Natural killer cell (primary cell): ENCODE measurements around the gene BCL2L11. TPM values are rescaled to one million over a fixed set of nuclear protein-coding genes. Genes with fewer than 3 reads are reported as not detected.

ENCODE experiments used
- ATAC-seq, 3 donors: fragments of 150-1000 bp in 2 of 3; fragments of 200-7000 bp in 1 of 3; cut with Tn5 transposase; 1 replicate in 1 of 3; 2 replicates in 2 of 3; pipeline ENCODE4 v1.10.0; 2021; ENCODE audit warnings: mild to moderate bottlenecking in 2 of 3, moderate library complexity in 2 of 3
- DNase-seq, 2 donors: peaks; one replicate each; pipeline versions ENCODE4 v3.0.0 to v3.0.0-alpha.2; 2013 to 2021; ENCODE audit warnings: mixed read lengths in 1 of 2
- H3K27ac ChIP-seq: one replicate; pipeline ENCODE4 v1.5.1; 2013; ENCODE audit warnings: mild to moderate bottlenecking, low read length
- H3K27me3 ChIP-seq: one replicate; pipeline ENCODE4 v1.6.1; 2013; ENCODE audit warnings: low read length; ENCODE audit not compliant: control insufficient read depth, insufficient read depth
- H3K36me3 ChIP-seq: one replicate; pipeline ENCODE4 v1.6.1; 2013; ENCODE audit warnings: low read length; ENCODE audit not compliant: control insufficient read depth, insufficient read depth
- H3K4me1 ChIP-seq: one replicate; pipeline ENCODE4 v1.6.1; 2013; ENCODE audit warnings: low read length; ENCODE audit not compliant: control insufficient read depth, insufficient read depth
- H3K4me3 ChIP-seq: one replicate; pipeline ENCODE4 v1.5.1; 2013; ENCODE audit warnings: low read length
- H3K9me3 ChIP-seq: one replicate; pipeline ENCODE4 v1.6.1; 2013; ENCODE audit warnings: low read length; ENCODE audit not compliant: control insufficient read depth, insufficient read depth
- H3K27ac Mint-ChIP-seq, 2 donors: one replicate each; pipeline ENCODE4 v1.8.0; 2022; ENCODE audit warnings: mild to moderate bottlenecking in 2 of 2, mixed read lengths in 2 of 2, moderate library complexity in 1 of 2
- H3K27me3 Mint-ChIP-seq, 2 donors: one replicate each; pipeline ENCODE4 v1.8.0; 2022; ENCODE audit warnings: low read depth in 2 of 2, mixed read lengths in 2 of 2
- H3K36me3 Mint-ChIP-seq: one replicate; pipeline ENCODE4 v1.8.0; 2022; ENCODE audit warnings: mixed read lengths
- H3K4me1 Mint-ChIP-seq, 2 donors: one replicate each; pipeline ENCODE4 v1.8.0; 2022; ENCODE audit warnings: mixed read lengths in 2 of 2
- H3K4me3 Mint-ChIP-seq: one replicate; pipeline ENCODE4 v1.8.0; 2022; ENCODE audit warnings: mild to moderate bottlenecking, moderate library complexity, mixed read lengths
- H3K9me3 Mint-ChIP-seq, 2 donors: one replicate each; pipeline ENCODE4 v1.8.0; 2022; ENCODE audit warnings: mixed read lengths in 2 of 2
- WGBS: methylation state at CpG from one replicate; pipeline ENCODE4 v1.1.7; 2013; ENCODE audit warnings: missing lambda C conversion rate; ENCODE audit not compliant: insufficient coverage; 5-methylcytosine and 5-hydroxymethylcytosine counted together
- intact Hi-C: fragments of 100-400 bp; cut with micrococcal nuclease; formaldehyde crosslinking; loops from one replicate; pipeline ENCODE4 v1.14.2; 2022
- total RNA-seq, 4 donors: library from RNA; stranded (reverse); fragments of 120-200 nt in 1 of 4; gene quantifications; one replicate each; pipeline versions ENCODE4 v1.2.3 to v1.2.4, GENCODE V29; 2013 to 2022
- TF ChIP-seq, protein P1 (sequence below): fragments of 200-600 bp; IDR thresholded peaks from one replicate; pipeline ENCODE4 v1.8.0; 2022; ENCODE audit warnings: antibody characterized with exemption

BCL2L11 gene
- total RNA-seq, 3 donors from 2014 or later (not counting 1 experiment from before 2014, with no cell fraction given) = 27.4 to 56.9 (median 39.9) TPM

DNA sequence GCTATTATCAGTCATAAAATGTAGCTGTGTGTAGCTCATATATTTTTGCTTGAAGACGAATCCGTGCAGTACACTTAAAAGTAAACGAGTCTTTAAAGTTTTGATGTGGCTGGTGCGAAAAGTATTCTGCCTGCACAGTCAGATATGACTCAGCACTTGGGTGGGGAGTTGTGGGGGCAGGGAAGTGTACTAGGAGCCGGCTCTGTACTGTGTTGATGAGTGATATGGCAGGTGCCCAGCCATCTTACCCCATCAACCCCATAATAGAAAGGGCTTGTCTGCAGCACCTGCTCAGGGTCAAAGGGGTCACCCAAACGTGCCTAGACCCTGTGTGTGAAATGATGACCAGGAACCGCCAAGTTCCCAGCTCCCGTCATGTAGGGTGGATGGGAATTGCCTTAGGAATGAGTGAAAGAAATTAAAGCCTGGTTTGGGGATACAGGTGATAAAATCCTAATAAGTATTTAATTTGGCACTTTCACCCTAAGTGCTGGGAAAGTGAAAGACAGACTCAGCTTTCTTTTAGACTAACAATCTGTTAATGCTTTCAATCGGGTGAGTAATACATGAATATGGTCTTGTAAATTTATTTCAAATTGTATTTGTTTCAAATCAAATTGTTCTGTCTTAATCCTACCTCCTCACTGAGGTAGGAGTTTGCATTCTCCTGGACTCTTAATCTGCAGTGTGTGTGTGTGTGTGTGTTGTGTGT is 48.0 kb downstream of the BCL2L11 start:
- no peaks in the 10 kb centered on the region for H3K9me3 ChIP-seq
- intact Hi-C loops = no loop called here
- no peak overlapping the region for H3K27ac Mint-ChIP-seq
- peak in 2 of 3 donors; percentile 19 to 36 for ATAC-seq
- H3K9me3 Mint-ChIP-seq = no peaks in the 10 kb centered on the region
- H3K27me3 ChIP-seq = no peaks in the 10 kb centered on the region
- H3K4me3 ChIP-seq = no peak overlapping the region
- H3K27ac ChIP-seq = no peak overlapping the region
- WGBS = 43% methylated on average over 7 of the region's 9 CpGs
- DNase-seq = peak in 1 of 2 donors; percentile 35
- H3K36me3 Mint-ChIP-seq = no peaks in the 10 kb centered on the region
- H3K36me3 ChIP-seq = peaks cover 18% of the 10 kb centered on the region
- peaks cover 5 to 13% of the 10 kb centered on the region in 2 donors for H3K27me3 Mint-ChIP-seq
- no peak overlapping the region for H3K4me3 Mint-ChIP-seq
- no peaks in the 10 kb centered on the region for H3K4me1 Mint-ChIP-seq
- H3K4me1 ChIP-seq = peaks cover 6% of the 10 kb centered on the region
- TF ChIP-seq, protein P1, sequence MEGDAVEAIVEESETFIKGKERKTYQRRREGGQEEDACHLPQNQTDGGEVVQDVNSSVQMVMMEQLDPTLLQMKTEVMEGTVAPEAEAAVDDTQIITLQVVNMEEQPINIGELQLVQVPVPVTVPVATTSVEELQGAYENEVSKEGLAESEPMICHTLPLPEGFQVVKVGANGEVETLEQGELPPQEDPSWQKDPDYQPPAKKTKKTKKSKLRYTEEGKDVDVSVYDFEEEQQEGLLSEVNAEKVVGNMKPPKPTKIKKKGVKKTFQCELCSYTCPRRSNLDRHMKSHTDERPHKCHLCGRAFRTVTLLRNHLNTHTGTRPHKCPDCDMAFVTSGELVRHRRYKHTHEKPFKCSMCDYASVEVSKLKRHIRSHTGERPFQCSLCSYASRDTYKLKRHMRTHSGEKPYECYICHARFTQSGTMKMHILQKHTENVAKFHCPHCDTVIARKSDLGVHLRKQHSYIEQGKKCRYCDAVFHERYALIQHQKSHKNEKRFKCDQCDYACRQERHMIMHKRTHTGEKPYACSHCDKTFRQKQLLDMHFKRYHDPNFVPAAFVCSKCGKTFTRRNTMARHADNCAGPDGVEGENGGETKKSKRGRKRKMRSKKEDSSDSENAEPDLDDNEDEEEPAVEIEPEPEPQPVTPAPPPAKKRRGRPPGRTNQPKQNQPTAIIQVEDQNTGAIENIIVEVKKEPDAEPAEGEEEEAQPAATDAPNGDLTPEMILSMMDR = no peak

DNA sequence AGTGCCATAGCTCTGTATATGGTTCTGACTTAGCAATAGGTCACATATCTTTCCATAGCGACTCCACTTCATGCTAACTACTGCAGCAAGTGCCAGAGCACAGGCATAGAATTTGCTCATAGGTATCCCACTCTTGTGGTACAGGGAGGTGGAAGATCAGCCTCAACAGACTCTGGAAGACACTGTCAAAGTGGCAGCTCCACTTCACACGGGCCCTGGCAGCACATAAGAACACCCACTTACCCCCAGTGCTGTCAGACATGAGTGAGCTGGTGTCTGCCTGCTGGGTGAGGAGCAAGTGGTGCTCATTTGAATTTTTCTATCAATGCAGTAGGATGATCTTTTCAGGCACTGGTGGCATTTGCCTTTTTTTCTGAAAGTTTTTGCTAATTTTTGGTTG is 48.6 kb downstream of the BCL2L11 start:
- peaks cover 15% of the 10 kb centered on the region for H3K36me3 ChIP-seq
- Mint-ChIP-seq H3K9me3 (no peaks in the 10 kb centered on the region), H3K27me3 (peaks cover 5 to 13% of the 10 kb centered on the region in 2 donors), H3K36me3 (no peaks in the 10 kb centered on the region), H3K4me1 (no peaks in the 10 kb centered on the region), H3K27ac (no peak overlapping the region), H3K4me3 (no peak overlapping the region)
- TF ChIP-seq, protein P1 = no peak
- intact Hi-C loops = no loop called here
- DNase-seq = no peak
- H3K27me3 ChIP-seq = no peaks in the 10 kb centered on the region
- H3K4me3 ChIP-seq = no peak overlapping the region
- no CpG with 5 or more reads among the region's 2 CpGs for WGBS
- H3K4me1 ChIP-seq = peaks cover 6% of the 10 kb centered on the region
- no peaks in the 10 kb centered on the region for H3K9me3 ChIP-seq
- ATAC-seq = no peak
- no peak overlapping the region for H3K27ac ChIP-seq

DNA sequence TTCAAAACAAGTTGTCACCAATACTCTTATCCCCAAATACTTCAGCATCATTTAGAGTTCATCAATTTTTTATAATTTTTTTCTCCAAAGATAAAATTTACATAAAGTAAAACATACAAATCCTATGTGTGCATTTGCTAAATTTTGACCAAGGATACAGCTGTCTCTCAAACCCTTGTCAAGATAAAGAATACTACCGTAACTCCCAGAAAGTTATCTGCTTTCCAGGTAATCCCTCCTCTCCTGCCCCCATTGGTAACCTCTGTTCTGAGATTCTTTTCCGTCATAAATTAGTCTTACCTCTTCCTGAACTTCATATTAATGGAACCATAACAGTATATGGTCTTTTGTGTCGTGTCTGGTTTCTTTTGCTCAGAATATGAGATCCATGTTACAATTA is 49.2 kb downstream of the BCL2L11 start:
- no peaks in the 10 kb centered on the region for H3K9me3 Mint-ChIP-seq

More for the DNA sequence above, 49.2 kb downstream of the BCL2L11 start:
- Histone ChIP-seq H3K4me1 (peaks cover 6% of the 10 kb centered on the region), H3K27me3 (no peaks in the 10 kb centered on the region), H3K9me3 (no peaks in the 10 kb centered on the region), H3K36me3 (peaks cover 9% of the 10 kb centered on the region), H3K4me3 (no peak overlapping the region), H3K27ac (no peak overlapping the region)
- 93% methylated on average over 2 of the region's 3 CpGs for WGBS
- intact Hi-C loops = no loop called here
- Mint-ChIP-seq H3K27ac (no peak overlapping the region), H3K4me3 (no peak overlapping the region), H3K36me3 (no peaks in the 10 kb centered on the region), H3K4me1 (no peaks in the 10 kb centered on the region), H3K27me3 (peaks cover 9 to 13% of the 10 kb centered on the region in 2 donors)
- DNase-seq = no peak
- ATAC-seq = no peak
- TF ChIP-seq, protein P1 = no peak
